Erythroblast (primary cell): ENCODE data around the gene WWP2.

Experiments used
- GATA1 ChIP-seq: IDR thresholded peaks from 2 replicates; pipeline ENCODE4 v1.6.1; 2011; ENCODE audit warnings: low read depth, mild to moderate bottlenecking, control low read depth, low read length, moderate library complexity
- POLR2A ChIP-seq: IDR thresholded peaks from 2 replicates; pipeline ENCODE4 v1.6.1; 2011; ENCODE audit warnings: mild to moderate bottlenecking, low read length

- no peak for TF ChIP-seq POLR2A
- no peak for TF ChIP-seq GATA1
Observed at GRCh38 chr16:69927056-69927757, 165.1 kb downstream of the WWP2 start.
